HG03039 (cell line): ENCODE measurements around the gene STAG1.
"Not testable (repeated sequence)": the region's sequence is repeated elsewhere in the genome, so short reads cannot be mapped to it uniquely, and the experiment has no call there.

ENCODE experiments used
- ATAC-seq: cut with Tn5 transposase; IDR thresholded peaks from one replicate; pipeline ENCODE4 v1.9.1; 2021; ENCODE audit warnings: mild to moderate bottlenecking, moderate library complexity; ENCODE audit not compliant: unreplicated experiment

The STAG1 gene

DNA sequence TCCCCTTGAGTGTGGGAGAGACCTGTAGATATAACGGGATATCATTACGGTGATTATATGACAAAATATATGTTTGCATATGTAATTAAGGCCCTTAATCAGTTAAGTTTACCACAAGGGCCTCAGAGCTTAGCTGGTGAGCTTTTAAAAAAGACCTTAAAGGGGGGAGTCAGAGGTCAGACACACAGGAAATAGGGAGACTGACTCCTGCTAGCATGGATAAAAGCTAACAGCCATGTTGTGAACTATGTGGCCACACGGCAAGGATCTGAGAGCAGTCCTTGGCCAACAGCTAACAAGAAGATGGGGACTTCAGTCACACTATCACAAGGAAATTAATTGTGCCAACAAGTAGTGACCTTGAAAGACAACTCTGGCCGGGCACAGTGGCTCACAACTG lies 3.1 kb downstream of the STAG1 start:
- ATAC-seq = no peak

DNA sequence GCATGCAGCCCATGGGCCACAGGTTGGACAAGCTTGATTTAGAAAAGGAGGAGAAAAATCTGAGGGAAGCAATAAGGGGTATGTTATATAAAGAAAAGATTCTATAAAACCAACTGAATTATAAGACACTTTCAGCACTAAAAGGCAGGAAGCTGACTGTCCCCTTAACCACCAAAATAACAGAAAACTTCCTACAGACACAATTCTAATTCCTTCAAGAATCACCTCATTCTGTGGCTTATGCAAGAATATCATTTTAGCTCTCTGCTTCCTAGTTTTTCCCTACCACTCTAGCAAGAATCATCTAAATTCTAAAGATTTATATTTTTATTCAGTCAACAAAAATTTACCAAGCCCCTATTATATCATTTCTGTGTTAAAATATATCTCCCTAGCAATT lies 6.3 kb downstream of the STAG1 start:
- no peak for ATAC-seq

DNA sequence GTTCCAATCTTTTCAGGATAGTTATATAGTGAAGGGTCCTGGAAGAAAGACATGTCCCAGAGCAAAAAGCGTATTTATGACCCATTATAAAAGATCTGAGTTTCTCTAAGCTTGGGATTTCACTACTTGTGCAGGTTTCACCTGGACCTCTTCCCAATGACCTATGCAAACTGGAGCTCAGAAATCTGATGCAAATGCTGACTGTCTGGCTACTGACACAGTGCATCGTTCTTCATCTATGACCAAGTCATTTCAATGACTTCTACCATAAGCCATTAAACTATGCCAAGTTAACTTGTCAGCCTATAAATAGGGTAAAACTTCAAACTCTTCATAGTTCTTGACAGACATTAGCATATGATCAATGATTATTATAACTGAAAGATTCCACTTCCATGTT lies 11.1 kb downstream of the STAG1 start:
- ATAC-seq = no peak

DNA sequence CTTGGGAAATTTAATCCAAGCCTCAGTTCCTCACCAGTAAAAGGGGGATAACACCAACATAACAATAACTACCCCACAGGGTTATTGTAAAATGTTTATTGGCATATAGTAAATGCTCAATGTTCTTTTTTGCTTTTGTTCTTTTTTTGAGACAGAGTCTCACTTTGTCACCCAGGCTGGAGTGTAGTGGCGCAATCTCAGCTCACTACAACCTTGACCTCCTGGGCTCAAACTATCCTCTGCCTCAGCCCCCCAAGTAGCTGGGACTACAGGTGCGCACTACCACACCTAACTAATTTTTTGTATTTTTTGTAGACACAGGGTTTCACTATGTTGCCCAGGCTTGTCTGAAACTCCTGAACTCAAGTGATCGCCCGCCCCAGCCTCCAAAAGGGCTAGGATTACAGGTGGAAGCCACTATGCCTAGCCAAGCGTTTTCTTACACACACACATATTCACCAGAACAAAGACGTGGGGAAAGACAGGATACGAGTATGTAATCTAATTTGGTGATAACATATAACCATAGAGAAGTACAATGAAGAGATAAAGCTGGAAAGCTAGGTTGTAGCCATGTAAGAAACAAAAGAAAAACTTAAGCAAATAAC lies 11.7 kb downstream of the STAG1 start:
- ATAC-seq = no peak

DNA sequence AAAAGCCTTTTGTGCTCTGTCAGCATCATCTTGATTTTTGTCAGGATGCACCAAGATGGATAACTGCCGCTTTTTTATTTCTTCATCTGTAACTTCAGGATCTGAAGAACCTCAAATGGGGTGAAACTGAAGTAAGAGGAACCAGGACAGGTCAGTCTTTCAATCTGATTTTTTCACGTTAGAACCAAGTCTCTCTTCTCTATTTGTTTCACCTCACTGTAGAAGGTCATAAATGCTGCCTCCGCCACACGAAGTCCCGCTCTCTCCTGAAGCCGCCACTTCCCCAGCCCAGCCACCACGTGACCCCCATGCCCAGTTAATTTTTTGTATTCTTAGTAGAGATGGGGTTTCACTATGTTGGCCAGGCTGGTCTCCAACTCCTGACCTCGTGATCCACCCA lies 15.2 kb downstream of the STAG1 start:
- not testable (repeated sequence) for ATAC-seq

DNA sequence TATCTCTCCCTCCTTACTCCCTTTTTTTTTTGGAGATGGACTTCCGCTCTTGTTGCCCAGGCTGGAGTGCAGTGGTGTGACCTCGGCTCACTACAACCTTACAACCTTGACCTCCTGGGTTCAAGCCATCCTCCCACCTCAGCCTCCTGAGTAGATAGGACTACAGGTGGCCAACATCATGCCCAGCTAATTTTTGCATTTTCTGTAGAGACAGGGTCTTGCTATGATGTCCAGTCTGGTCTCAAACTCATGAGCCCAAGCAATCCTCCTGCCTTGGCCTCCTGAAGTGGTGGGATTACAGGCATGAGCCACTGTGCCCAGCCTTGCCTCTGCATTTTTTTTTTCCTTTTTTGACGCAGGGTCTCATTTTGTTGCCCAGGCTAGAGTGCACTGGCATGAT lies 17.1 kb downstream of the STAG1 start:
- no peak for ATAC-seq

DNA sequence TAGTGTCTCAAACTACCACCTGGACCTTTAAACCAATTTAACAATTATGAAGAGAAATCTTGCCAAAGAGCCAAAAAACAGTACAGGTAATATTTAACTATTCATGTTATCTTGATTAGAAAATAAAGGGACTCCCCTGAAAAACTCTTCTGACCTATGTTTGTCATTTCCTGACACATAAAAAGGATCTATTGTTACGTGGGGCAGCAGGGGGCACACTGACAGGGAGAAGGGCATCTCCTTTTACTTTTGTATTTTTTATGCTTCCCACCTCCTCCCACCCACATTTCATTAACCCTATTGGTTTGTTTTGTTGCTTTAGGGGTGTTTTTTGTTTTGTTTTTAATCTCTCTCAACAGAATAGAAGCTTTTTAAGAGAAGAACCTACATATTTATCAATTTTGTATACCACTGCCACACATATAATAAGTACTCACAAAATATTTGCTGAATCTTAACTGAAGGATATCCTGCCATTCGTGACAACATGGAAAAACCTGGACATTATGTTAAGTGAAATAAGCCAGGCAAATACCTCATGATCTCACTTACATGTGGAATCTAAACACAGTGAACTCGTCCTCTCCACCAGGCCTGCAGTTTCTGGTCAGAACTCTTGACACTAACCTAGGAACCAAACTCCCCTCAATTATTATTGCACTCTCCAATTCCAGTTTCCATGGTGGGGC lies 17.7 kb downstream of the STAG1 start:
- ATAC-seq = no peak

DNA sequence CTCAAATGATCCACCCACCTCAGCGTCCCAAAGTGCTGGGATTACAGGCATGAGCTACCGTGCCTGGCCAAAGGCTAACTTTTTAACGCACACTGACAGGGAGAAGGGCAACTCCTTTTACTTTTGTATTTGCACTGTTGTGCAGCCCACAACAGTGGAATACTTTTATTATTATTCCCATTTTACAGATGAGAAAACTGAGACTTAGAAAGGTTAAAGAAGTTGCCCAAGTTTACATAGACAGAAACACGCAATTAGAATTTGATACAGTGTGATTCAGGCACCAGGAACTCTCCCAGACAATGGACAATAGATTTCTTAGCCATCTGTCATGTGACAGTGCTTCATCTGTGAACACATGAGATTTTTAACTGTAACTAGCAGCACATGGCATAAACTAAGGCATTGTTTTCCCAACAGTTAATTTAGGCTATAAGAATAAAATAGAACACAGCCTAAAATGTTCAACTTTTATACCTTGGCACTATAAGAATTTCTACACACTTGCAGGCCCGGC lies 18.8 kb downstream of the STAG1 start:
- no peak for ATAC-seq

DNA sequence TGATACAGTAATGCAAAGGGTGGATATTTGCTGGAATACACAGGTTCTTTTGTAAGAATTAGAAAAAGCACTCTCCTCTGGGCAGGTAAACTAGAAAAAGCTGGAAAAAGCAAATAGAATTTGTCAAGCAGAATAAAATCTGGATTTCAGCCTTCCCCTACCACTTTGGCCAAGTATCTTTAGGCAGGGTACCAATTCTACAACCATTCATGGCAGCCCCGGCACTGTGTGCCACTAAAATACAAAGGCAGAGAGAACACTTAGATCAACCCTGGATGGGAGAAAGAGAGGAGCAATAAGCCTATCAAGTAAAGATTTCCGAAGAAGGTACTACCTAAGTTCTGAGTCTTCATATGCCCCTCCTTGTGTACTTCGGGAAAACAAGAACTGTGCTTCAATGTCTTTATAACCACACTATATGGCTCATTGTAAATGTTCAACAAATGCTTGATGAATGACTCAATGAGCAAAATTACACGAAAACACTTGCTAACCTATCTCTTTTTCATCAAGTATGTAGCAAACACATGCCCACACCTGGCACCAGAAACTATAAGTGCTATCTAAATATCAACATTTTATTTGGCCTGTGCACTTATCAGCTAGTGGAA lies 20.8 kb downstream of the STAG1 start:
- ATAC-seq = no peak

DNA sequence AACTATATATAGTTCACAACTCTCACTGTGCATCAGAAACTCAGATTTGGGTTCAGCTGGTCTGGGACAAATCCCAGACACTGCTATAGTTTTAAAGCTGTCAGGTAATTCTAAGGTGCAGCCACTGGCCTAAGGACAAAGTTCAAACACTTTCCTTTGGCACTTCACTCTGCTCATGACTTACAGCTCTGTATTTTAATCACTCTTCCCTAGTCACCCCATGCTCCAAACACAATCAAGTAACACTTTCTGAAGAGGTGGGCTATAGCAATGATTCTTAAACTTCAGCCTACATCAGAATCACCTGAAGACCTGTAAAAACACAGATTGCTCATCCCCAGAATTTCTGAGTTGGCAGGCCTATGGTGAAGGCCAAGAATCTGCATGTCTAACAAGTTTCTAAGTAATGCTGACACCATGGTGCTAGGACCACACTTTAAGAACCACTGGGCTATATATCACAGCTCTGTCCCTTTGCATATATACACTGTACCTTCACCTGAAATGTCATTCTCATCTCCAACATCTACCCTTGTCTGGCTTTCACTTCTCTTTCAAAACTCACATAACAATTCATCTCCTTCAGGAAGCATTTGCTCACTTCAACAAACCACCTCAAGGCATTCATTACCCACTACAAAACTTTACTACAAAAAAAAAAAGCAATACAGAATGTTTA lies 21.4 kb downstream of the STAG1 start:
- peak; percentile 56 for ATAC-seq

DNA sequence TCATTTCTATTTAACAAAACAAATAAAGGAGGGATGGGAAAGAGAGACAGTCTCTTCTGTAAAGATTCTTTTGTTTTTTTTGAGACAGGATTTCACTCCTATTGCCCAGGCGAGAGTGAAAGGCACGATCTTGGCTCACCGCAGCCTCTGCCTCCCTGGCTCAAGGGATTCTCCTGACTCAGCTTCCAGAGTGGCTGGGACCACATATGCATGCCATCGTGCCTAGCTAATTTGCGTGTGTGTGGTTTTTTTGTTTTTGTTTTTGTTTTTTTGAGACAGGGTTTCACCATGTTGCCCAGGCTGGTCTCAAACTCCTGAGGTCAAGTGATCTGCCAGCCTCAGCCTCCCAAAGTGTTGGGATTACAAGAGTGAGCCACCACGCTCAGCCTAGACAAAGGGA lies 23.3 kb downstream of the STAG1 start:
- no peak for ATAC-seq

DNA sequence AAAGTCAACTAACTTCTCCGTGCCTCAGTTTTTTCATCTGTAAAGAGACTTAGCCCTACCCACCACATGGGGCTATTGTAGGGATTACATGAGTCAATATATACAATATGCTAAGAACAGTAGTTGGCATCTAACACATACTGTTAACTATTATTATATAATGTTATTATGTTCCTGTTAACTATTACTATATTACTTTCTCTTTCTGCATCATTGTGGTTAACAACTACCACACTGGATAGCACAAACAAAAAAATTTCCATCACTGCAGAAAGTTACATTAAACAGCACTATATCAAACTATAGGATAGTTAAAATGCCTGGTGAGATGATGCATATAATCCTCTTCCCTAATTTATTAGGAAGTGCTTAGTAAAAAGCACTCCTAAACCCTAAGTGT lies 23.7 kb downstream of the STAG1 start:
- ATAC-seq = no peak

DNA sequence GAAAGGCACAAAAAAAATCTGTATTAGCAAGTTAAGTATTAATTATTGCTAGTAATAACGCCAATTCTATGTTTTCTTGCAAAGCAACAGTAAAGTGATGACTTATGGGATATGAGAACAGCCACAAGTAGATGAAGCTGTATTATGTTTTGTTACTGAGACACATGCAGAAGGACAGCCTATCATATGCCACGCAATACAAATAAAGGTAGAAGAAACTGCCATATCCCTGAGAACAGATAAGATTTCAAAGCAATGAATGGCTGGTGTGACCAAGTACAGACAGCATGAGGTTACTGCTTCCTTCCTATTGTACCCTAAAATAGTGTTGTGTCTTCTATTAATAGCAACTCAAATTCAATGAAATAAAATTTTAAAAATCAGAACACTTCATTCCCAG lies 26.7 kb downstream of the STAG1 start:
- no peak for ATAC-seq

DNA sequence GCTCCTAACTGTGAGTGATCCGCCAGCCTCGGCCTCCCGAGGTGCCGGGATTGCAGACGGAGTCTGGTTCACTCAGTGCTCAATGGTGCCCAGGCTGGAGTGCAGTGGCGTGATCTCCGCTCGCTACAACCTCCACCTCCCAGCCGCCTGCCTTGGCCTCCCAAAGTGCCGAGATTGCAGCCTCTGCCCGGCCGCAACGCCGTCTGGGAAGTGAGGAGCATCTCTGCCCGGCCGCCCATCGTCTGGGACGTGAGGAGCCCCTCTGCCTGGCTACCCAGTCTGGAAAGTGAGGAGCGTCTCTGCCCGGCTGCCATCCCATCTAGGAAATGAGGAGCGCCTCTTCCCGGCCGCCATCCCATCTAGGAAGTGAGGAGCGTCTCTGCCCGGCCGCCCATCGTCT lies 29.3 kb downstream of the STAG1 start:
- not testable (repeated sequence) for ATAC-seq

DNA sequence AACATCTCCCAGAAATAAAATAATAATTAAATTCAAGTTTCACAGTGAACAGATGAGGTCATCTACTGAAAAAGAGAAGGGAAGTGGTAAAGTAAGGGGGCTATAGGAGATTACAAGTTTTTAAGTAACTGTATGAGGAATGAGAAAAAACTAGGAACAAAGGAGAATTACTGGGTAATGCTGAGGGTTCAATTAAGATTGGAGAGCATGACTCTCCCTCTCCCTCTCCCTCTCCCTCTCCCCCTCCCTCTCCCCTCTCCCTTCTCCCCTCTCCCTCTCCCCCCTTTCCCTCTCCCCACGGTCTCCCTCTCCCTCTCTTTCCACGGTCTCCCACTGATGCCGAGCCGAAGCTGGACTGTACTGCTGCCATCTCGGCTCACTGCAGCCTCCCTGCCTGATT lies 29.8 kb downstream of the STAG1 start:
- not testable (repeated sequence) for ATAC-seq

DNA sequence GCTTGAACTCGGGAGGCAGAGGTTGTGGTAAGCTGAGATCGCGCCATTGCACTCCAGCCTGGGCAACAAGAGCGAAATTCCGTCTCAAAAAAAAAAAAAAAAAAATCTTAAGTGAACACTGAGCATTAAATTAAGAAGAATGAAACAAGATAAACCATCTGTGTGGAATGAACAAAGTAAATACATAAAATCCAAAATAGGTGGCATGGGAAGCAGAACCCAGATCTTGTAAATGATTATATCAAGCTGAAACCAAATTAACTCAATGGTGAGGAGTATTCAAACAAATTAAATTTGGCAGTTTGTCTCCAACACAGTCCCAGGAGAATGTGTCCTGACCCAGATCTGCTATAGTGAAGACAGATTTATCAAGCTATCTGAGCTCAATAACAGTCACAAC lies 32.1 kb downstream of the STAG1 start:
- no peak for ATAC-seq

DNA sequence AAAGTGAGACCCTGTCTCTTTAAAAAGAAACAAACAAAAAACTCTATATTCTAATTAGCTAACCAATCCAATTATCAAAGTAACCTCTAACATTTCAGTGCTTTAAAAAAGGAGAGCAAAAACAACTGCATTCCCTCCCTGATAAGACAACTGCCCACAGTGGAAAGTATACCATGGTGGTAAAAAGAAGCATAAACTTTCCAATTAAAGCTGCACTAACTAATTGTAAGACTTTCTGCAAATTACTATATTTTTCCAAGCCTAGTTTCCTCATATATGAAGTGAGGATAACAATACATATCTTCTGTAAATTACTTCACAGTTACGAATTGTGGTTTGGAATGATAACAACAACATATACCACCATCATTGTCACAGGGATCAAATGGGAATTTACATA lies 35.5 kb downstream of the STAG1 start:
- ATAC-seq = no peak

DNA sequence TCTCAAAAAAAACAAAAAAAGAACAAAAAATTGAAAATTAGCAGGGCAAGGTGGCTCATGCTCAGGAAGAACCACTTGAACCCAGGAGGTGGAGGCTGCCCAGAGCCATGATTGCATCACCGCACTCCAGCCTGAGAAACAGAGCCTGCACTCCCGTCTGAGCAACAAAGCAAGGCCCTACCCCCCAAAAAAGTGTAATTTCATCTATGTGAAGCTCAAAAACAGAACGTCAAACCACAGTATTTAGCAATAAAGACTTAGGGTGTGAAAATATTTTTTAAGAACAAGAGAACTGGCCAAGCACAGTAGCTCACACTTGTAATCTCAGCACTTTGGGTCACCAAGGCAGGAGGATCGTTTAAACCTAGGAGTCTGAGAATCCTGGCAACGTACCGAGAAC lies 38.2 kb downstream of the STAG1 start:
- ATAC-seq = no peak

DNA sequence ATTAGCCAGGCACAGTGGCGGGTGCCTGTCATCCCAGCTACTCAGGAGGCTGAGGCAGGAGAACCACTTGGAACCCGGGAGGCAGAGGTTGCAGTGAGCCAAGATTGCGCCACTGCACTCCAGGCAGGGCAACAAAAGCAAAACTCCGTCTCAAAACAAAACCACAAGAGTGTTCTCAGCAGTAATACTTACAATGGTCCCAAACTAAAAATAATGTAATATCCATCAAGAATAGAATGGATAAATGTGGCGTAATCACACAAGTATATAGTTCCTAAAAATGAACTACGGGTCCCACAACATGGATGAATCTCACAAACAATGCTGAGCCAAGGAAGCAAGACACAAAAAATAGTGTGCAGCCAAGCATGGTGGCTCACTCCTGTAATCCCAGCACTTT lies 39.2 kb downstream of the STAG1 start:
- ATAC-seq = no peak

DNA sequence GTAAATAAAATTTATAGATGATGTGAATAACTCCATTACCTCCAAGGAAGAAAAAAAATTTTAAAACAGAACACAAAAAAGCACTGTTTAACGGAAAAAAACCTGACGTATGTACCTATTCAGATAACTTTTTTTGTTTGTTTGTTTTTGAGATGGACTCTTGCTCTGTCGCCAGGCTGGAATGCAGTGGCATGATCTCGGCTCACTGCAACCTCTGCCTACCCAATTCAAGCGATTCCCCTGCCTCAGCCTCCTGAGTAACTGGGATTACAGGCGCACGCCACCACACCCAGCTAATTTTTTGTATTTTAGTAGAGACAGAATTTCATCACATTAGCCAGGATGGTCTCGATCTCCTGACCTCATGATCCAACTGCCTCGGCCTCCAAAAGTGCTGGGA lies 40.3 kb downstream of the STAG1 start:
- not testable (repeated sequence) for ATAC-seq

DNA sequence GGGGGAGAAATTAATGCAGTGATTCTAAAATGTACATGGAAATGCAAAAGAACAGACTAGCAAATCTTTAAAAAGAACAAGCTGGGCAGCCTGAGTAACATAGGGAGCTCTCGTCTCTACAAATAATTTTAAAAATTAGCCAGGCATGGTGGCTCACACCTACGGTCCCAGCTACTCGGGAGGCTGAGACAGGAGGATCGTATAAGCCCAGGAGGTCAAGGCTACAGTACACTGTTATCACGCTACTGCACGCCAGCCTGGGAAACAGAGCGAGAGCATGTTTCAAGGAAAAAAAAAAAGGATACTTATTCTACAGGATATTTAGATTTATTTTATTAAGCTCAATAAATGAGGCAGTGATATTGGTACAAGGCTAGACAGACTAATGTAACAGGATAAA lies 40.9 kb downstream of the STAG1 start:
- no peak for ATAC-seq

DNA sequence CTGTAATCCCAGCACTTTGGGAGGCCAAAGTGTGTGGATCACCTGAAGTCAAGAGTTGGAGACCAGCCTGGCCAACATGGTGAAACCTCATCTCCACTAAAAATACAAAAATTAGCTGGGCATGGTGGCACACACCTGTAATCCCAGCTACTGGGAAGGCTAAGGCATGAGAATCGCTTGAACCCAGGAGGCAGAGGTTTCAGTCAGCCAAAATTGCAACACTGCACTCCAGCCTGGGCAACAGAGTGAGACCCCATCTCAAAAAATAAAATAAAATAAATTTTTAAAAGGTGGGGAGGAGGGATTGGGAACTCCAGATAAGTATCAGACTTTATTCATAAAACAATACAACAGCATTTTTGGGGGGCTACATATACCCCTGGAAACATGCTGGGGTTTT lies 42.4 kb downstream of the STAG1 start:
- ATAC-seq = not testable (repeated sequence)
